Uterus (tissue), 4 donors: Measurements from ENCODE around the gene GALNT14. TPM values are rescaled to one million over a fixed set of nuclear protein-coding genes. Genes with fewer than 3 reads are reported as not detected.

ENCODE experiments used
- DNase-seq, 2 donors: peaks; one replicate each; pipeline ENCODE4 v3.0.0-alpha.2; 2019 to 2020
- H3K27ac ChIP-seq, 2 donors: fragments of 200-600 bp; sonication (generic); 1 replicate in 1 of 2; 2 replicates in 1 of 2; pipeline ENCODE4 v1.5.1; 2016 to 2018
- H3K27me3 ChIP-seq, 2 donors: fragments of 200-600 bp; sonication (generic); one replicate each; pipeline ENCODE4 v1.5.1; 2018 to 2019; ENCODE audit warnings: control low read depth in 1 of 2
- H3K36me3 ChIP-seq, 2 donors: fragments of 200-600 bp; sonication (generic); one replicate each; pipeline ENCODE4 v1.5.1; 2019; ENCODE audit warnings: control low read depth in 1 of 2
- H3K4me1 ChIP-seq, 2 donors: fragments of 200-600 bp; sonication (generic); one replicate each; pipeline ENCODE4 v1.5.1; 2018 to 2019; ENCODE audit warnings: control low read depth in 1 of 2
- H3K4me3 ChIP-seq, 2 donors: fragments of 200-600 bp; sonication (generic); 1 replicate in 1 of 2; 2 replicates in 1 of 2; pipeline ENCODE4 v1.5.1; 2018 to 2019; ENCODE audit warnings: mild to moderate bottlenecking in 1 of 2
- H3K9me3 ChIP-seq, 2 donors: fragments of 200-600 bp; sonication (generic); one replicate each; pipeline ENCODE4 v1.5.1; 2019; ENCODE audit warnings: control low read depth in 1 of 2
- CTCF ChIP-seq, 4 experiments: fragments of 200-600 bp in 2 of 4; fragments of 450-650 bp in 2 of 4; sonication (generic) in 2 of 4; IDR thresholded peaks; one replicate each; pipeline ENCODE4 v1.5.1; 2016 to 2019; ENCODE audit warnings: antibody characterized with exemption in 4 of 4, mild to moderate bottlenecking in 2 of 4, moderate library complexity in 1 of 4
- POLR2A ChIP-seq, 2 donors: fragments of 450-650 bp; IDR thresholded peaks; one replicate each; pipeline ENCODE4 v1.6.1; 2016; ENCODE audit warnings: antibody characterized with exemption in 2 of 2, mild to moderate bottlenecking in 1 of 2, moderate library complexity in 1 of 2
- intact Hi-C: fragments of 100-400 bp; cut with DNase I; formaldehyde crosslinking; loops from one replicate; pipeline ENCODE4 v1.15.1; 2023; ENCODE audit warnings: low total_unique reads
- total RNA-seq, 4 donors: library from RNA; depleted of rRNA in 3 of 4; stranded (reverse); fragments of >200 nt in 3 of 4; gene quantifications; one replicate each; pipeline versions ENCODE4 v1.1.0 to v1.2.4, GENCODE V29; 2014 to 2023
- donor health status: DM: yes; HTN: yes; CAD: no.

GALNT14 gene
- total RNA-seq, 4 donors from 2014 or later = 0.58 to 4.0 TPM; not detected in 2

GRCh38 chr2:31088504-31089195 is 49.6 kb downstream of the GALNT14 start:
- Histone ChIP-seq H3K9me3 (no peaks in the 10 kb centered on the region), H3K4me3 (no peak overlapping the region), H3K4me1 (no peaks in the 10 kb centered on the region), H3K36me3 (no peaks in the 10 kb centered on the region), H3K27ac (no peak overlapping the region), H3K27me3 (no peaks in the 10 kb centered on the region)
- no peak for DNase-seq
- TF ChIP-seq POLR2A (IDR thresholded peaks at IDR 0.05) = no peak
- no peak for TF ChIP-seq CTCF (IDR thresholded peaks at IDR 0.05)
- intact Hi-C loops = no loop called here

- H3K36me3 ChIP-seq = no peaks in the 10 kb centered on the region
- H3K4me1 ChIP-seq = no peaks in the 10 kb centered on the region
- DNase-seq = no peak
- intact Hi-C loops = no loop called here
- no peak overlapping the region for H3K4me3 ChIP-seq
- TF ChIP-seq POLR2A (IDR thresholded peaks at IDR 0.05) (no peak), CTCF (IDR thresholded peaks at IDR 0.05) (no peak)
- H3K9me3 ChIP-seq = no peaks in the 10 kb centered on the region
- H3K27me3 ChIP-seq = no peaks in the 10 kb centered on the region
- H3K27ac ChIP-seq = no peak overlapping the region
Measured at GRCh38 chr2:31087491-31087890, 50.7 kb downstream of the GALNT14 start.

GRCh38 chr2:31086590-31086989 is 51.6 kb downstream of the GALNT14 start:
- H3K4me3 ChIP-seq = no peak overlapping the region
- no peak for TF ChIP-seq CTCF (IDR thresholded peaks at IDR 0.05)
- TF ChIP-seq POLR2A (IDR thresholded peaks at IDR 0.05) = no peak
- H3K36me3 ChIP-seq = no peaks in the 10 kb centered on the region
- H3K27me3 ChIP-seq = no peaks in the 10 kb centered on the region
- H3K27ac ChIP-seq = no peak overlapping the region
- H3K9me3 ChIP-seq = no peaks in the 10 kb centered on the region
- H3K4me1 ChIP-seq = no peaks in the 10 kb centered on the region
- DNase-seq = no peak
- intact Hi-C loops = no loop called here

GRCh38 chr2:31083234-31083993 is 54.8 kb downstream of the GALNT14 start:
- no peak for TF ChIP-seq CTCF (IDR thresholded peaks at IDR 0.05)
- TF ChIP-seq POLR2A (IDR thresholded peaks at IDR 0.05) = no peak
- Histone ChIP-seq H3K27me3 (no peaks in the 10 kb centered on the region), H3K4me3 (no peak overlapping the region), H3K4me1 (no peaks in the 10 kb centered on the region), H3K9me3 (no peaks in the 10 kb centered on the region), H3K36me3 (no peaks in the 10 kb centered on the region), H3K27ac (no peak overlapping the region)
- intact Hi-C loops = no loop called here
- no peak for DNase-seq

GRCh38 chr2:31082002-31082401 is 56.2 kb downstream of the GALNT14 start:
- Histone ChIP-seq H3K4me1 (no peaks in the 10 kb centered on the region), H3K4me3 (no peak overlapping the region), H3K27me3 (no peaks in the 10 kb centered on the region), H3K27ac (no peak overlapping the region), H3K36me3 (no peaks in the 10 kb centered on the region), H3K9me3 (no peaks in the 10 kb centered on the region)
- intact Hi-C loops = no loop called here
- no peak for DNase-seq
- TF ChIP-seq CTCF (IDR thresholded peaks at IDR 0.05) (no peak), POLR2A (IDR thresholded peaks at IDR 0.05) (no peak)
